Left lung (tissue), 14 donors: ENCODE measurements around the gene KRT76. TPM values are rescaled to one million over a fixed set of nuclear protein-coding genes. Genes with fewer than 3 reads are reported as not detected.

Source experiments
- ATAC-seq: fragments of 200-7000 bp; cut with Tn5 transposase; one replicate; pipeline ENCODE4 v1.9.1; 2020; ENCODE audit warnings: moderate library complexity
- DNase-seq, 4 donors: peaks; one replicate each; pipeline ENCODE4 v3.0.0-alpha.2; 2013 to 2020
- H3K27ac ChIP-seq, 2 donors: fragments of 200-600 bp; sonication (generic) in 1 of 2; one replicate each; pipeline versions ENCODE4 v1.5.0 to v1.8.0; 2020 to 2021
- H3K27me3 ChIP-seq, 2 donors: fragments of 200-600 bp; sonication (generic) in 1 of 2; one replicate each; pipeline versions ENCODE4 v1.5.0 to v1.8.0; 2020 to 2021
- H3K36me3 ChIP-seq, 2 donors: fragments of 200-600 bp; sonication (generic) in 1 of 2; one replicate each; pipeline versions ENCODE4 v1.5.0 to v1.8.0; 2020 to 2021
- H3K4me1 ChIP-seq, 2 donors: fragments of 200-600 bp; one replicate each; pipeline ENCODE4 v1.8.0; 2021
- H3K4me3 ChIP-seq, 2 donors: fragments of 200-600 bp; sonication (generic) in 1 of 2; one replicate each; pipeline versions ENCODE4 v1.5.0 to v1.8.0; 2020 to 2021; ENCODE audit warnings: mild to moderate bottlenecking in 1 of 2
- H3K9me3 ChIP-seq, 2 donors: fragments of 200-600 bp; sonication (generic) in 1 of 2; one replicate each; pipeline versions ENCODE4 v1.5.0 to v1.8.0; 2020 to 2021
- intact Hi-C, 2 donors: fragments of 100-400 bp; cut with DNase I; formaldehyde crosslinking; loops; one replicate each; pipeline versions ENCODE4 v1.11.2 to v1.14.2; 2022
- long read RNA-seq, 12 donors: library from polyadenylated mRNA in 2 of 12; unstranded in 2 of 12; transcript quantifications; one replicate each; pipeline ENCODE4 v2.0.0 and lab custom pipeline, GENCODE V29; 2019 to 2026
- polyA plus RNA-seq, 6 donors: library from polyadenylated mRNA; unstranded; fragments of 120-200 nt; gene quantifications; one replicate each; pipeline ENCODE4 v1.2.1, GENCODE V29; 2013; ENCODE audit not compliant: insufficient read length in 6 of 6
- total RNA-seq, 2 donors: library from RNA; stranded (reverse); fragmentation: NEBNext Ultra II Directional; extraction: Animal tissue kit (Norgen Biotek cat#: 25700); gene quantifications; one replicate each; pipeline ENCODE4 v1.2.1, GENCODE V29; 2021
- TF ChIP-seq, protein P1 (sequence below), 2 donors: fragments of 200-600 bp; sonication (generic) in 1 of 2; IDR thresholded peaks; one replicate each; pipeline versions ENCODE4 v1.5.0 to v1.8.0; 2021; ENCODE audit warnings: antibody characterized with exemption in 2 of 2
- donor health status: DM: no; HTN: yes; CAD: no.
- donor health status: DM: no; HTN: no; CAD: no.

KRT76 gene
- total RNA-seq (not detected), polyA plus RNA-seq (not detected)
- long read RNA-seq, donor 1: 0 reads
- long read RNA-seq, donor 2: 0 reads
- long read RNA-seq, donor 3: 0 reads
- long read RNA-seq, donor 4: 0 reads
- long read RNA-seq, donor 5: 0 reads
- long read RNA-seq, donor 6: 0 reads
- long read RNA-seq, donor 7: 0 reads
- long read RNA-seq, donor 8: 0 reads
- long read RNA-seq, donor 9: 0 reads
- long read RNA-seq, donor 10: 0 reads
- long read RNA-seq, donor 11: 0 reads
- long read RNA-seq, donor 12: 0 reads

DNA sequence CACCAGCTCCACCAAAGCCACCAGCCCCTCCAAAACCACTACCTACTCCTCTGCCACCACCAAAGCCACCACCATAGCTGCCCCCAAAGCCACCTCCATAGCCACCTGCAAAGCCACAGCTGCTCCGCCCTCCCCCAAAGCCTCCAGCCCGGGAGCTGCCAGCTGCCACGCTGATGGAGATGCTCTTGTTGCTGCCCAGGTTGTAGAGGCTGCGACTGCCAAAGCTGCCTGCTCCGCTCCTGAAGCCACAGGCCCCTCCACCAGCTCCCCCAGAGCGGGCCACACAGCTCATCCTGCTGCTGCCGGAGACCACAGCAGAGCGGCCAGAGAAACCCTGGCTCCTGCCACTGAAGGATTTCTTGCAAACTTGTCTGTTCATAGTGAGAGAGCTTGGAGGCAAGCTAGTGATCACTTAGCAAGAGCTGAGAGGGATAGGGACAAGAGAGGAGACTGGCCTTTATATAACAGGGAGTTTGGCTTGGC, at the start of gene KRT76:
TSS of gene KRT76 (minus strand) at position 433 of the 483 bp plus-strand sequence. CDS start at position 379, 54 bp downstream.
- intact Hi-C loops: no loop called here
- Histone ChIP-seq H3K4me3 (no peak within 1 kb of the TSS), H3K27ac (no peak within 1 kb of the TSS), H3K36me3 (no peaks in the 10 kb centered on the region), H3K27me3 (peaks cover 0 to 73% of the 10 kb centered on the region in 2 donors), H3K4me1 (no peaks in the 10 kb centered on the region), H3K9me3 (no peaks in the 10 kb centered on the region)
- TF ChIP-seq, protein P1, sequence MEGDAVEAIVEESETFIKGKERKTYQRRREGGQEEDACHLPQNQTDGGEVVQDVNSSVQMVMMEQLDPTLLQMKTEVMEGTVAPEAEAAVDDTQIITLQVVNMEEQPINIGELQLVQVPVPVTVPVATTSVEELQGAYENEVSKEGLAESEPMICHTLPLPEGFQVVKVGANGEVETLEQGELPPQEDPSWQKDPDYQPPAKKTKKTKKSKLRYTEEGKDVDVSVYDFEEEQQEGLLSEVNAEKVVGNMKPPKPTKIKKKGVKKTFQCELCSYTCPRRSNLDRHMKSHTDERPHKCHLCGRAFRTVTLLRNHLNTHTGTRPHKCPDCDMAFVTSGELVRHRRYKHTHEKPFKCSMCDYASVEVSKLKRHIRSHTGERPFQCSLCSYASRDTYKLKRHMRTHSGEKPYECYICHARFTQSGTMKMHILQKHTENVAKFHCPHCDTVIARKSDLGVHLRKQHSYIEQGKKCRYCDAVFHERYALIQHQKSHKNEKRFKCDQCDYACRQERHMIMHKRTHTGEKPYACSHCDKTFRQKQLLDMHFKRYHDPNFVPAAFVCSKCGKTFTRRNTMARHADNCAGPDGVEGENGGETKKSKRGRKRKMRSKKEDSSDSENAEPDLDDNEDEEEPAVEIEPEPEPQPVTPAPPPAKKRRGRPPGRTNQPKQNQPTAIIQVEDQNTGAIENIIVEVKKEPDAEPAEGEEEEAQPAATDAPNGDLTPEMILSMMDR (IDR thresholded peaks at IDR 0.05): no peak
- DNase-seq (no peak), ATAC-seq (no peak)

DNA sequence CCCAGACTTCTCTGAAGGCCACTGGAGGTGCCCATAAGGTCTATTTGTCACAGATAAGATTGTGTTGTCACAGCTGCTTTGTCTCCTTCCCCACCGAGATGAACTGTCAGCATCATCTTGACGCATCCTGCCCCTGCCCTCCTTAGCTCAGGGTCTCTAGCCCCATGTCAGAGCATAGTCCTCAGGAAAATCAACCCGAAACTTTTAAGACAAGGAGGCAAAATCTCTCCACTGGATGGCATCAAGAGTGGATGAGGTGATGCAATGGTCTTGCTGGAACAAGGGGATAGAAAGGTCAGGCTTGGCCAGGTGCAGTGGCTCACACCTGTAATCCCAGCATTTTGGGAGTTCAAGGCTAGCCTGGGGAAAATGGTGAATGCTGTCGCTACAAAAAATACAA, 48.8 kb upstream of the KRT76 start:
- Histone ChIP-seq H3K4me3 (no peak overlapping the region), H3K9me3 (no peaks in the 10 kb centered on the region), H3K4me1 (no peaks in the 10 kb centered on the region), H3K27ac (no peak overlapping the region), H3K27me3 (peaks cover 0 to 43% of the 10 kb centered on the region in 2 donors), H3K36me3 (no peaks in the 10 kb centered on the region)
- DNase-seq (no peak), ATAC-seq (no peak)
- intact Hi-C loops: no loop called here
- TF ChIP-seq, protein P1 (IDR thresholded peaks at IDR 0.05): no peak

DNA sequence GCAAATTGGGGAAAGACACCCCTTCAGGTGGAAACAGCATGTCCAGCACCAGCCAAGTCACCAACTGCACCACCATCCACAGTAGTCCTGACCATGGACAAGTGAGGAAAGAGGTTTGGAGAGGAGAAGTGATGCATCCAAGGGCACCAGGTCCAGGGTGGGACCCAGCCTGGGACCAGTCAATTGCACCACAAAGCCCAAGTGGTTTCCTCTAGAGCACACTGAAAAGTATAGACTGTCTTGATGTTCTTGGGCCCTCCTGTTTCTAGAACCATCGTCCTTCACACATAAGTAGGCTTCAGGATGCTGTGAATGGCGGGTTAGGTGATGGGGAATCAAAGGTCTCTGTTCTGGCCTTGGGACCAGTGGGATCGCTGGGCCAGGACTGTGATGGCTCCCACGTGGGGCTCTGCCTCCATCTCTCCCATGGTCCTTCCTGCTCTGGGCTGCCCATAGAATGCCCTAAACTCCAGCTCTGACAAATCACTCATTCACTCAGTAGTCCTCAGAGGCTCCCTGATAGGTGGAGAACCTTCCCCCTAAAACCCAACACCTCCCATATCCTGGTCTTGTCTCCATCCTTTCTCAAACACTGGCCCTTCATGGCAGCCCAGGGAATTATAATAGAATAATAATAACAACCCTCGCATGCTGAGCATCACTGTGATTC, 47.7 kb upstream of the KRT76 start:
- Histone ChIP-seq H3K27ac (no peak overlapping the region), H3K9me3 (no peaks in the 10 kb centered on the region), H3K4me3 (no peak overlapping the region), H3K36me3 (no peaks in the 10 kb centered on the region), H3K27me3 (peaks cover 0 to 54% of the 10 kb centered on the region in 2 donors), H3K4me1 (no peaks in the 10 kb centered on the region)
- DNase-seq (no peak), ATAC-seq (no peak)
- TF ChIP-seq, protein P1 (IDR thresholded peaks at IDR 0.05): no peak
- intact Hi-C loops: no loop called here

DNA sequence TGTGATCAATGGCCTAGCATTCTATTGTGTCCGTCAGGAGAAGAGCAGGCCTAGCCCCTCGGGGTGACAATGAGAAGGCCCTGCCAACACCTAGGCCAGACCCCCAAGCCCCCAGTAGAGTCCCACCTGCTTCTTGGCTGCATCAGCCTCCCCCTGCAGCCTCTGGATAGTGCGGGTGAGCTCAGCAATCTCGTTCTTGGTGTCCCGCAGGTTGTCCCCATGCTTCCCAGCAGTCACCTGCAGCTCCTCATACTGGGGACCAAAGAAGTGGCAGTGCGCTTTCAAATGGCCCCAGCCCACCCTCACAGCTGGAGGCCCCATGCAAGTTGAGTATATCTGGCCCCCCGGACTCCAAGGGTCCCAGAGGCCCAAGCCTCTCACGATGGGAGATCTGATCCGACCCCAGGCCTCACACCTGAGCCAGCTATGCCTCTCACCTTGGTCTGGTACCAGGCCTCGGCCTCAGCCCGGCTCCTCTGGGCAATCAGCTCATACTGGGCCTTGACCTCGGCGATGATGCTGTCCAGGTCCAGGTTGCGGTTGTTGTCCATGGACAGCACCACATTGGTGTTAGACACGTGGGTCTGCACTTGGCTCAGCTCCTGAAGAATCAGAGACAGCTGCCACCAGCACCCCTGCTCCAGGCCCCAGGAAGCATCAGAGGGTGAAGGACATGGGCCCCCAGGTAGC, 46.8 kb upstream of the KRT76 start:
- Histone ChIP-seq H3K4me1 (no peaks in the 10 kb centered on the region), H3K27ac (no peak overlapping the region), H3K27me3 (peaks cover 0 to 64% of the 10 kb centered on the region in 2 donors), H3K4me3 (no peak overlapping the region), H3K36me3 (no peaks in the 10 kb centered on the region), H3K9me3 (no peaks in the 10 kb centered on the region)
- no peak for DNase-seq
- TF ChIP-seq, protein P1 (IDR thresholded peaks at IDR 0.05): no peak
- intact Hi-C loops: no loop called here
- ATAC-seq: no peak
